IMR-90 (cell line): ENCODE data around the gene QSOX2. TPM values are rescaled to one million over a fixed set of nuclear protein-coding genes. Genes with fewer than 3 reads are reported as not detected.

Experiments
- ATAC-seq: fragments of 200-7000 bp; cut with Tn5 transposase; 2 replicates; pipeline ENCODE4 v1.9.1; 2020; ENCODE audit warnings: low read depth, mild to moderate bottlenecking, moderate library complexity
- BruUV-seq: library from RNA; stranded (reverse); fragments of 400-500 nt; replicated peaks from 2 replicates; lab custom pipeline; 2021; lab: Mats Ljungman, UMichigan
- CTCF ChIA-PET: fragments of 300-600 bp; formaldehyde crosslinking; extraction: SDS; loops from one replicate; lab custom pipeline; 2021; ENCODE audit warnings: antibody characterized with exemption; lab: Yijun Ruan, JAX
- POLR2A ChIA-PET: fragments of 300-600 bp; sonication (Branson Sonifier 250); formaldehyde crosslinking; loops from one replicate; lab custom pipeline; 2022; ENCODE audit warnings: antibody characterized with exemption; ENCODE audit not compliant: unreplicated experiment; lab: Charles Lee
- DNase-seq: peaks from one replicate; pipeline ENCODE4 v3.0.0; 2013
- H2AFZ ChIP-seq: replicated peaks from 2 replicates; pipeline ENCODE3; 2013; ENCODE audit warnings: low read length, mild to moderate bottlenecking; ENCODE audit not compliant: poor library complexity
- H2AK5ac ChIP-seq: 2 replicates; pipeline ENCODE4 v1.6.1; 2013; ENCODE audit warnings: low read depth, low read length, inconsistent platforms
- H2AK9ac ChIP-seq: replicated peaks from 2 replicates; pipeline ENCODE3; 2013; ENCODE audit warnings: mild to moderate bottlenecking, low read depth, low read length, moderate library complexity; ENCODE audit not compliant: poor library complexity
- H2BK120ac ChIP-seq: 2 replicates; pipeline ENCODE4 v1.6.1; 2013; ENCODE audit warnings: low read depth, low read length, inconsistent platforms
- H2BK15ac ChIP-seq: 3 replicates; pipeline ENCODE4 v1.6.1; 2013; ENCODE audit warnings: low read depth, low read length, inconsistent platforms
- H2BK20ac ChIP-seq: 2 replicates; pipeline ENCODE4 v1.6.1; 2013; ENCODE audit warnings: low read depth, mild to moderate bottlenecking, inconsistent platforms, low read length, moderate library complexity
- H2BK5ac ChIP-seq: 2 replicates; pipeline ENCODE4 v1.6.1; 2013; ENCODE audit warnings: mild to moderate bottlenecking, low read depth, low read length, inconsistent platforms; ENCODE audit not compliant: poor library complexity, severe bottlenecking
- H3K14ac ChIP-seq: replicated peaks from 2 replicates; pipeline ENCODE4 v1.6.1; 2013; ENCODE audit warnings: low read depth, low read length, inconsistent platforms
- H3K18ac ChIP-seq: 2 replicates; pipeline ENCODE4 v1.6.1; 2013; ENCODE audit warnings: low read depth, low read length, control low read depth
- H3K23ac ChIP-seq: 2 replicates; pipeline ENCODE4 v1.6.1; 2013; ENCODE audit warnings: low read depth, low read length, inconsistent platforms
- H3K27ac ChIP-seq: 2 replicates; pipeline ENCODE4 v1.5.1; 2013; ENCODE audit warnings: mild to moderate bottlenecking, control low read depth, low read length; ENCODE audit not compliant: insufficient read depth
- H3K27me3 ChIP-seq: 2 replicates; pipeline ENCODE4 v1.6.1; 2013; ENCODE audit warnings: low read length; ENCODE audit not compliant: control insufficient read depth, insufficient read depth
- H3K36me3 ChIP-seq: 2 replicates; pipeline ENCODE4 v1.6.1; 2013; ENCODE audit warnings: low read length, mixed read lengths; ENCODE audit not compliant: control insufficient read depth, insufficient read depth
- H3K4ac ChIP-seq: 2 replicates; pipeline ENCODE4 v1.6.1; 2013; ENCODE audit warnings: low read depth, low read length, inconsistent platforms
- H3K4me1 ChIP-seq: 2 replicates; pipeline ENCODE4 v1.6.1; 2013; ENCODE audit warnings: low read length, mixed read lengths; ENCODE audit not compliant: control insufficient read depth, insufficient read depth
- H3K4me2 ChIP-seq: 2 replicates; pipeline ENCODE4 v1.6.1; 2013; ENCODE audit warnings: low read depth, mild to moderate bottlenecking, control low read depth, low read length, moderate library complexity
- H3K4me3 ChIP-seq: 2 replicates; pipeline ENCODE4 v1.5.1; 2013; ENCODE audit warnings: low read depth, mild to moderate bottlenecking, control low read depth, low read length, moderate library complexity; ENCODE audit not compliant: insufficient read depth
- H3K56ac ChIP-seq: 2 replicates; pipeline ENCODE4 v1.6.1; 2013; ENCODE audit warnings: low read length, inconsistent platforms; ENCODE audit not compliant: insufficient read depth; ENCODE audit errors: extremely low read depth
- H3K79me1 ChIP-seq, 2 experiments: 2 replicates each; pipeline ENCODE4 v1.6.1; 2013; ENCODE audit warnings: low read length in 2 of 2, inconsistent platforms in 1 of 2, low read depth in 1 of 2
- H3K9ac ChIP-seq: 2 replicates; pipeline ENCODE4 v1.6.1; 2013; ENCODE audit warnings: low read depth, low read length, control low read depth
- H3K9me1 ChIP-seq: 2 replicates; pipeline ENCODE4 v1.6.1; 2013; ENCODE audit warnings: low read length, inconsistent platforms; ENCODE audit not compliant: insufficient read depth
- H3K9me3 ChIP-seq: 2 replicates; pipeline ENCODE4 v1.6.1; 2013; ENCODE audit warnings: low read length; ENCODE audit not compliant: control insufficient read depth, insufficient read depth
- H4K20me1 ChIP-seq: 2 replicates; pipeline ENCODE4 v1.6.1; 2013; ENCODE audit warnings: low read length, inconsistent platforms; ENCODE audit not compliant: insufficient read depth
- H4K5ac ChIP-seq: 2 replicates; pipeline ENCODE4 v1.6.1; 2013; ENCODE audit warnings: mild to moderate bottlenecking, low read depth, low read length, control low read depth
- H4K8ac ChIP-seq, 2 experiments: 2 replicates each; pipeline ENCODE4 v1.6.1; 2013; ENCODE audit warnings: low read depth in 2 of 2, low read length in 2 of 2, control low read depth in 1 of 2, inconsistent platforms in 1 of 2
- H4K91ac ChIP-seq: 2 replicates; pipeline ENCODE4 v1.6.1; 2013; ENCODE audit warnings: low read depth, low read length, inconsistent platforms; ENCODE audit not compliant: insufficient read depth
- BHLHE40 ChIP-seq: fragments of 150-350 bp; IDR thresholded peaks from 2 replicates; pipeline ENCODE4 v1.6.1; 2016; ENCODE audit warnings: mild to moderate bottlenecking, low read depth, low read length
- CEBPB ChIP-seq: IDR thresholded peaks from 2 replicates; pipeline ENCODE4 v1.6.1; 2012; ENCODE audit warnings: low read depth, low read length, improper control_type of control experiment
- CHD1 ChIP-seq: IDR thresholded peaks from 2 replicates; pipeline ENCODE4 v1.6.1; 2012; ENCODE audit warnings: low read depth, low read length, improper control_type of control experiment
- FOS ChIP-seq: fragments of 150-350 bp; IDR thresholded peaks from 2 replicates; pipeline ENCODE4 v1.6.1; 2016; ENCODE audit warnings: low read depth, low read length
- MXI1 ChIP-seq: IDR thresholded peaks from 2 replicates; pipeline ENCODE4 v1.6.1; 2012; ENCODE audit warnings: low read depth, mild to moderate bottlenecking, low read length, moderate library complexity, borderline replicate concordance
- SMC3 ChIP-seq: fragments of 150-350 bp; IDR thresholded peaks from 2 replicates; pipeline ENCODE4 v1.6.1; 2016; ENCODE audit warnings: low read depth, mild to moderate bottlenecking, antibody characterized with exemption, low read length, moderate library complexity
- WGBS, 2 experiments: methylation state at CpG; one replicate each; pipeline versions ENCODE4 v1.1.5 to v1.1.7; 2013; ENCODE audit warnings: missing lambda C conversion rate in 2 of 2; ENCODE audit not compliant: insufficient read length in 1 of 2; ENCODE audit errors: extremely low coverage in 2 of 2; 5-methylcytosine and 5-hydroxymethylcytosine counted together
- dilution Hi-C: fragments of 300-500 bp; cut with HindIII; formaldehyde crosslinking; loops from one replicate; pipeline ENCODE4 v1.14.3; 2018; ENCODE audit warnings: low sequenced_read_pairs; ENCODE audit not compliant: unreplicated experiment
- in situ Hi-C: fragments of 300-500 bp; cut with MboI; formaldehyde crosslinking; loops from 3 replicates; pipeline ENCODE4 v1.14.3; 2019; ENCODE audit warnings: low sequenced_read_pairs, inconsistent platforms, mixed read lengths
- intact Hi-C: fragments of 100-400 bp; cut with micrococcal nuclease; formaldehyde crosslinking; loops from 2 replicates; pipeline ENCODE4 v1.10.0; 2022
- polyA plus RNA-seq, 3 experiments: library from polyadenylated mRNA; depleted of rRNA; stranded (reverse); fragments of >200 nt; gene quantifications; 2 replicates each; pipeline ENCODE4 v1.2.3, GENCODE V29; 2012; ENCODE audit warnings: low replicate concordance in 1 of 3
- total RNA-seq: library from RNA; depleted of rRNA; stranded (reverse); fragments of >200 nt; gene quantifications from 2 replicates; pipeline ENCODE4 v1.2.3, GENCODE V29; 2012
- TF ChIP-seq, protein P1 (sequence below): fragments of 150-350 bp; IDR thresholded peaks from 2 replicates; pipeline ENCODE4 v1.6.1; 2017; ENCODE audit warnings: mild to moderate bottlenecking, antibody characterized with exemption, low read length, low read depth

QSOX2 gene
- total and polyA plus RNA-seq, 2 of the 4 experiments (the other 2 are of a cell fraction), result 5.9 to 12.9 TPM

DNA sequence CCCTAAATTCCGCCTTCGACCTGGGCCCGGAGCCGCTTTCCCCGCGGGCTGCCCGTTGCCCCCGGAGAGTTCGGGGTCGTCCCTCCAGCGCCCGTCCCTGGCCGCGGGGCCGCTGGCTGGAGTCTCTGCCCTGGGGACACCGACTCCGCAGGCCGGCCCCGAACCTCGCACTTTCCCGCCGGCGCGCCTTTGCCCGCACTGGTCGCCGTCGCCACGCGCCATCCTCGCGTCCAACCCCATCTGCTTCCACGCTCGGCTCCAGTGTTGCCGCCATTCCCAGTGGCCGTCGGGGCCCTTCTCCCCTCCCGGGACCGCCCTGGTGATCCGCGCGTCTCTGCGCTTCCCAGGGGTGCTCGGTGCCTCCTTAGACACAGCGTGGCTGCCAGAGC, 51.7 kb downstream of the QSOX2 start:
- dilution Hi-C loops, result no loop called here
- no peaks in the 10 kb centered on the region for H4K20me1 ChIP-seq
- H3K4me3 ChIP-seq, result no peak overlapping the region
- WGBS, 2 experiments, result 2% methylated on average over 27 of the region's 45 CpGs; no CpG with 5 or more reads in 1 of the 2 experiments
- H3K4me2 ChIP-seq, result no peak overlapping the region
- H4K8ac ChIP-seq, result no peak overlapping the region
- H2AK5ac ChIP-seq, result no peak overlapping the region
- H3K4me1 ChIP-seq, result no peaks in the 10 kb centered on the region
- H2BK5ac ChIP-seq, result no peak overlapping the region
- H3K36me3 ChIP-seq, result no peaks in the 10 kb centered on the region
- no peak for ATAC-seq
- H2BK20ac ChIP-seq, result no peak overlapping the region
- CTCF ChIA-PET, result no interaction called here
- in situ Hi-C loops, result no loop called here
- H2AFZ ChIP-seq, result peak overlapping the region; percentile 21
- intact Hi-C loops, result no loop called here
- no peak overlapping the region for H3K23ac ChIP-seq
- no peaks in the 10 kb centered on the region for H3K9me1 ChIP-seq
- H2AK9ac ChIP-seq, result no peak overlapping the region
- H3K9ac ChIP-seq, result no peak overlapping the region
- no peak overlapping the region for H3K14ac ChIP-seq
- no peak overlapping the region for H2BK120ac ChIP-seq
- H4K91ac ChIP-seq, result no peak overlapping the region
- H2BK15ac ChIP-seq, result no peak overlapping the region
- no TSS peak for BruUV-seq
- no peak for TF ChIP-seq BHLHE40
- TF ChIP-seq FOS, result no peak
- TF ChIP-seq MXI1, result no peak
- TF ChIP-seq, protein P1, sequence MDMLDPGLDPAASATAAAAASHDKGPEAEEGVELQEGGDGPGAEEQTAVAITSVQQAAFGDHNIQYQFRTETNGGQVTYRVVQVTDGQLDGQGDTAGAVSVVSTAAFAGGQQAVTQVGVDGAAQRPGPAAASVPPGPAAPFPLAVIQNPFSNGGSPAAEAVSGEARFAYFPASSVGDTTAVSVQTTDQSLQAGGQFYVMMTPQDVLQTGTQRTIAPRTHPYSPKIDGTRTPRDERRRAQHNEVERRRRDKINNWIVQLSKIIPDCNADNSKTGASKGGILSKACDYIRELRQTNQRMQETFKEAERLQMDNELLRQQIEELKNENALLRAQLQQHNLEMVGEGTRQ, result no peak
- TF ChIP-seq CEBPB, result no peak
- no peak for TF ChIP-seq CHD1
- TF ChIP-seq SMC3, result no peak
- no peak overlapping the region for H3K4ac ChIP-seq
- H3K79me1 ChIP-seq, result no peaks in the 10 kb centered on the region
- DNase-seq, result no peak
- H4K5ac ChIP-seq, result no peak overlapping the region
- H3K9me3 ChIP-seq, result peaks cover 2% of the 10 kb centered on the region; the same call in 1 of the 2 replicates
- H3K27ac ChIP-seq, result no peak overlapping the region
- peaks cover 88% of the 10 kb centered on the region for H3K27me3 ChIP-seq
- POLR2A ChIA-PET, result no interaction called here
- H3K56ac ChIP-seq, result no peak overlapping the region
- H3K18ac ChIP-seq, result no peak overlapping the region
